Measurements from ENCODE around the gene GIT2. TPM values are rescaled to one million over a fixed set of nuclear protein-coding genes. Genes with fewer than 3 reads are reported as not detected.

Gene GIT2
- total and polyA plus RNA-seq, 2 experiments from 2014 or later = 15.8 to 20.9 TPM

DNA sequence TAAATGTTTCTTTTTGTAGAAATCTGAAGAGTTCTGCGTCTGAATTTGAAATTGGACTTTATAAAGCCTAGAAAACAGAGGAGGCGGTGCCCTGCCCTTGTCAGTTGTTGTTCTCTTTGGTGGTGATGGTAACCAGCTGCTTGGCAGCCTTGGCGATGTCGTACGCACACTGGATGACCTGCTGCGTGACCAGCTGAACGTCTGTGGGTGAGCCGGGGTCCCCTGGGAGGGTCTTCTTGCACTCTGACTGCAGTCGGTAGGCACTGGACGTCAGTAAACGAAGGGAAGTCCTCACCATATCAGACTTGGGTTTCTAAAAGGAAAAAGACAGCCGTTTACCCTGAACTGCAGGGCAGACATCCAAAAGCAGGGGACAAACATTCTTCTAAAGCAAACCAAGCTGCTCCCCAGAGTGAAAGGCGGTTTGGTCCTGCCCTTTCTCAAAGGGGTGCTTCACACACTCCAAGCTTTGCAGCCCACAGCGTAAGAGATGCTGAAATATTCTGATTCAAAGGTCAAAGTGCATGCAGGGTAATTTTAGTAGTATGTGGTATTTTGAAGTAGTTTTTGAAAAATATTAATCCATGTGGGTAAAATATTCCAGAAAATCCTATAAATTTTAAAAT lies 63.2 kb downstream of the GIT2 start:
- H4K20me1 ChIP-seq (replicated peaks; ENCODE audit: insufficient read depth) = peaks cover 3% of the 10 kb centered on the region
- H3K27me3 ChIP-seq (ENCODE audit: insufficient read depth) = no peaks in the 10 kb centered on the region
- no peak overlapping the region for H2AFZ ChIP-seq
- peaks cover 5% of the 10 kb centered on the region for H3K36me3 ChIP-seq (ENCODE audit: insufficient read depth)
- no peak overlapping the region for H3K4me2 ChIP-seq
- H3K27ac Mint-ChIP-seq = no peak overlapping the region
- H3K36me3 Mint-ChIP-seq (ENCODE audit: low read depth) = peaks cover 27% of the 10 kb centered on the region; the same call in 2 of the 3 replicates
- H3K4me1 ChIP-seq (ENCODE audit: insufficient read depth) = no peaks in the 10 kb centered on the region
- ATAC-seq (no peak), DNase-seq (ENCODE audit: low spot score) (no peak)
- no peak overlapping the region for H3K27ac ChIP-seq (ENCODE audit: low read depth)
- H3K4me1 Mint-ChIP-seq = no peaks in the 10 kb centered on the region; the same call in 2 of the 3 replicates
- H3K4me3 ChIP-seq = no peak overlapping the region
- no peaks in the 10 kb centered on the region for H3K9me3 Mint-ChIP-seq
- no peaks in the 10 kb centered on the region for H3K9me2 ChIP-seq (ENCODE audit: insufficient read depth)
- peaks cover 2% of the 10 kb centered on the region for H3K27me3 Mint-ChIP-seq (ENCODE audit: insufficient read depth, low read depth, poor library complexity)
- H3K4me3 Mint-ChIP-seq = no peak overlapping the region
- H3K79me2 ChIP-seq (replicated peaks; ENCODE audit: insufficient read depth) = no peaks in the 10 kb centered on the region
- H3F3A ChIP-seq (replicated peaks; ENCODE audit: low read depth) = no peaks in the 10 kb centered on the region
- TF ChIP-seq ZNF331 (CRISPR knock-in tag; IDR thresholded peaks at IDR 0.05; ENCODE audit: low read depth) = no peak
- no peak for TF ChIP-seq ZNF462 (CRISPR knock-in tag; IDR thresholded peaks at IDR 0.05)
- no peak for TF ChIP-seq CTCF (conservative IDR thresholded peaks at IDR 0.05; ENCODE audit: low read depth in 2 of 2)
- no peak for TF ChIP-seq POLR2AphosphoS5 (IDR thresholded peaks at IDR 0.05; ENCODE audit: low read depth)
- TF ChIP-seq, protein P1, sequence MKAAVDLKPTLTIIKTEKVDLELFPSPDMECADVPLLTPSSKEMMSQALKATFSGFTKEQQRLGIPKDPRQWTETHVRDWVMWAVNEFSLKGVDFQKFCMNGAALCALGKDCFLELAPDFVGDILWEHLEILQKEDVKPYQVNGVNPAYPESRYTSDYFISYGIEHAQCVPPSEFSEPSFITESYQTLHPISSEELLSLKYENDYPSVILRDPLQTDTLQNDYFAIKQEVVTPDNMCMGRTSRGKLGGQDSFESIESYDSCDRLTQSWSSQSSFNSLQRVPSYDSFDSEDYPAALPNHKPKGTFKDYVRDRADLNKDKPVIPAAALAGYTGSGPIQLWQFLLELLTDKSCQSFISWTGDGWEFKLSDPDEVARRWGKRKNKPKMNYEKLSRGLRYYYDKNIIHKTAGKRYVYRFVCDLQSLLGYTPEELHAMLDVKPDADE (IDR thresholded peaks at IDR 0.05) = no peak
- TF ChIP-seq EZH2phosphoT487 (IDR thresholded peaks at IDR 0.05; ENCODE audit: unreplicated experiment) = no peak
- TF ChIP-seq, protein P2, sequence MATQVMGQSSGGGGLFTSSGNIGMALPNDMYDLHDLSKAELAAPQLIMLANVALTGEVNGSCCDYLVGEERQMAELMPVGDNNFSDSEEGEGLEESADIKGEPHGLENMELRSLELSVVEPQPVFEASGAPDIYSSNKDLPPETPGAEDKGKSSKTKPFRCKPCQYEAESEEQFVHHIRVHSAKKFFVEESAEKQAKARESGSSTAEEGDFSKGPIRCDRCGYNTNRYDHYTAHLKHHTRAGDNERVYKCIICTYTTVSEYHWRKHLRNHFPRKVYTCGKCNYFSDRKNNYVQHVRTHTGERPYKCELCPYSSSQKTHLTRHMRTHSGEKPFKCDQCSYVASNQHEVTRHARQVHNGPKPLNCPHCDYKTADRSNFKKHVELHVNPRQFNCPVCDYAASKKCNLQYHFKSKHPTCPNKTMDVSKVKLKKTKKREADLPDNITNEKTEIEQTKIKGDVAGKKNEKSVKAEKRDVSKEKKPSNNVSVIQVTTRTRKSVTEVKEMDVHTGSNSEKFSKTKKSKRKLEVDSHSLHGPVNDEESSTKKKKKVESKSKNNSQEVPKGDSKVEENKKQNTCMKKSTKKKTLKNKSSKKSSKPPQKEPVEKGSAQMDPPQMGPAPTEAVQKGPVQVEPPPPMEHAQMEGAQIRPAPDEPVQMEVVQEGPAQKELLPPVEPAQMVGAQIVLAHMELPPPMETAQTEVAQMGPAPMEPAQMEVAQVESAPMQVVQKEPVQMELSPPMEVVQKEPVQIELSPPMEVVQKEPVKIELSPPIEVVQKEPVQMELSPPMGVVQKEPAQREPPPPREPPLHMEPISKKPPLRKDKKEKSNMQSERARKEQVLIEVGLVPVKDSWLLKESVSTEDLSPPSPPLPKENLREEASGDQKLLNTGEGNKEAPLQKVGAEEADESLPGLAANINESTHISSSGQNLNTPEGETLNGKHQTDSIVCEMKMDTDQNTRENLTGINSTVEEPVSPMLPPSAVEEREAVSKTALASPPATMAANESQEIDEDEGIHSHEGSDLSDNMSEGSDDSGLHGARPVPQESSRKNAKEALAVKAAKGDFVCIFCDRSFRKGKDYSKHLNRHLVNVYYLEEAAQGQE (IDR thresholded peaks at IDR 0.05; ENCODE audit: unreplicated experiment) = no peak

Measured in GM23338 (cell line).